ENCODE measurements around the gene PNKD.
A peak's percentile ranks its signal among the peaks of the same experiment; 100 is the strongest.
"Not testable (repeated sequence)": the region's sequence is repeated elsewhere in the genome, so short reads cannot be mapped to it uniquely, and the experiment has no call there.

PNKD gene

GRCh38 chr2:218257390-218257981, 12.8 kb upstream of the PNKD start:
- no peak for DNase-seq

GRCh38 chr2:218259099-218259961, 11.0 kb upstream of the PNKD start:
- DNase-seq: no peak

GRCh38 chr2:218260166-218260565, 10.2 kb upstream of the PNKD start:
- DNase-seq: no peak

GRCh38 chr2:218260742-218261422, 9.4 kb upstream of the PNKD start, which contains the start of gene GPBAR1:
Gene GPBAR1 (plus strand): TSS chr2:218261015. CDS start chr2:218262725, 1,710 bp downstream.
- DNase-seq: no peak

GRCh38 chr2:218261423-218262236, 8.7 kb upstream of the PNKD start:
- peak; percentile 57 for DNase-seq

GRCh38 chr2:218262237-218262600, 8.1 kb upstream of the PNKD start:
- DNase-seq: no peak

GRCh38 chr2:218262631-218263586, 7.4 kb upstream of the PNKD start:
- DNase-seq: no peak

GRCh38 chr2:218263817-218264641, 6.3 kb upstream of the PNKD start:
- DNase-seq: no peak

- DNase-seq: no peak
These were observed 5.4 kb upstream of the PNKD start for GRCh38 chr2:218264773-218265561.

- no peak for DNase-seq
These were observed 4.7 kb upstream of the PNKD start for GRCh38 chr2:218265626-218266025.

GRCh38 chr2:218266316-218266979, 3.9 kb upstream of the PNKD start:
- DNase-seq: no peak

- DNase-seq: no peak
These were observed 3.1 kb upstream of the PNKD start for GRCh38 chr2:218267259-218267658.

- no peak for DNase-seq
These were observed 585 bp downstream of the PNKD start for GRCh38 chr2:218270721-218271486.

- no peak for DNase-seq
These were observed 1.1 kb downstream of the PNKD start for GRCh38 chr2:218271487-218271797.

GRCh38 chr2:218271865-218272530, 1.7 kb downstream of the PNKD start:
- DNase-seq: no peak

GRCh38 chr2:218272531-218273212, 2.4 kb downstream of the PNKD start:
- peak; percentile 80 for DNase-seq

- not testable (repeated sequence) for DNase-seq
These were observed 3.0 kb downstream of the PNKD start for GRCh38 chr2:218273214-218273907.

Measured in NCI-H2171 treated with DMSO at 0.1 percent for 48 hours (cell line).